HepG2 (cell line): ENCODE results near the gene RHEBL1. TPM values are rescaled to one million over a fixed set of nuclear protein-coding genes. Genes with fewer than 3 reads are reported as not detected.
A peak's percentile ranks its signal among the peaks of the same experiment; 100 is the strongest.

Experiments used
- AGO1 ChIP-seq: fragments of 200-400 bp; formaldehyde crosslinking; IDR thresholded peaks from 2 replicates; pipeline ENCODE4 v1.6.1; 2017; ENCODE audit warnings: mild to moderate bottlenecking, low read depth, low read length, moderate library complexity; ENCODE audit not compliant: poor library complexity, severe bottlenecking
- CEBPG ChIP-seq: IDR thresholded peaks from 2 replicates; pipeline ENCODE4 v1.6.1; 2016
- GATAD1 ChIP-seq: IDR thresholded peaks from 2 replicates; pipeline ENCODE4 v1.6.1; 2016; ENCODE audit warnings: missing genetic modification reagents, missing compliant biosample characterization
- GLI4 ChIP-seq: sonication (generic); formaldehyde crosslinking; IDR thresholded peaks from 2 replicates; pipeline ENCODE4 v1.5.1; 2020; ENCODE audit warnings: missing genetic modification reagents, mild to moderate bottlenecking, moderate library complexity, borderline replicate concordance
- KAT7 ChIP-seq: IDR thresholded peaks from 2 replicates; pipeline ENCODE4 v1.6.1; 2018; ENCODE audit warnings: borderline replicate concordance, missing compliant biosample characterization
- KLF13 ChIP-seq: sonication (generic); formaldehyde crosslinking; IDR thresholded peaks from 2 replicates; pipeline ENCODE4 v1.4.0; 2020; ENCODE audit warnings: mild to moderate bottlenecking, missing genetic modification reagents
- NBN ChIP-seq: fragments of 450-650 bp; conservative IDR thresholded peaks from 2 replicates; pipeline ENCODE4 v1.6.1; 2017
- PHF8 ChIP-seq: sonication (generic); formaldehyde crosslinking; IDR thresholded peaks from 2 replicates; pipeline ENCODE4 v1.5.0; 2020; ENCODE audit warnings: missing genetic modification reagents
- TRIM22 ChIP-seq: fragments of 450-650 bp; IDR thresholded peaks from 2 replicates; pipeline ENCODE4 v1.6.1; 2017
- ZFP90 ChIP-seq: sonication (generic); formaldehyde crosslinking; IDR thresholded peaks from 2 replicates; pipeline ENCODE4 v1.8.0; 2022; ENCODE audit warnings: missing genetic modification reagents, mild to moderate bottlenecking, inconsistent platforms, borderline replicate concordance
- ZNF546 ChIP-seq: sonication (generic); formaldehyde crosslinking; conservative IDR thresholded peaks from 2 replicates; pipeline ENCODE4 v1.8.1; 2023; ENCODE audit warnings: mild to moderate bottlenecking, missing genetic modification reagents
- ZNF672 ChIP-seq: sonication (generic); formaldehyde crosslinking; IDR thresholded peaks from 2 replicates; pipeline ENCODE4 v1.8.1; 2022; ENCODE audit warnings: missing genetic modification reagents
- ZNF720 ChIP-seq: sonication (generic); formaldehyde crosslinking; IDR thresholded peaks from 2 replicates; pipeline ENCODE4 v1.4.0; 2020; ENCODE audit warnings: missing genetic modification reagents
- ZNF816 ChIP-seq: sonication (generic); formaldehyde crosslinking; IDR thresholded peaks from 2 replicates; pipeline ENCODE4 v1.8.0; 2022; ENCODE audit warnings: missing genetic modification reagents, mild to moderate bottlenecking, borderline replicate concordance
- polyA plus RNA-seq, 8 experiments: library from polyadenylated mRNA; depleted of rRNA in 3 of 8; stranded (reverse) in 7 of 8; unstranded in 1 of 8; fragments of >200 nt; fragmentation: Illumina TruSeq in 4 of 8; extraction: Trizol in 4 of 8; gene quantifications; 2 replicates each; pipeline versions ENCODE4 v1.2.1 to v1.2.3, GENCODE V29; 2011 to 2016; ENCODE audit warnings: low read depth in 4 of 8, missing spikeins in 1 of 8, mixed read lengths in 1 of 8; ENCODE audit not compliant: insufficient read depth in 1 of 8
- total RNA-seq, 5 experiments: library from RNA; depleted of rRNA; stranded (reverse); fragments of >200 nt; fragmentation: Illumina TruSeq; extraction: Trizol; gene quantifications; 2 replicates each; pipeline ENCODE4 v1.2.3, GENCODE V29; 2016; ENCODE audit warnings: low read depth in 1 of 5
- TF ChIP-seq, protein P1 (sequence below): sonication (generic); formaldehyde crosslinking; IDR thresholded peaks from 2 replicates; pipeline ENCODE4 v1.4.0; 2020; ENCODE audit warnings: low read depth, missing genetic modification reagents
- TF ChIP-seq, protein P2 (sequence below): sonication (generic); formaldehyde crosslinking; IDR thresholded peaks from 2 replicates; pipeline ENCODE4 v1.4.0; 2020; ENCODE audit warnings: missing genetic modification reagents
- TF ChIP-seq, protein P3 (sequence below): sonication (generic); formaldehyde crosslinking; IDR thresholded peaks from 2 replicates; pipeline ENCODE4 v1.4.0; 2020; ENCODE audit warnings: mild to moderate bottlenecking, missing genetic modification reagents

The RHEBL1 gene
- total and polyA plus RNA-seq, 2 of the 13 experiments (the other 11 are each of a cell fraction or from before 2014, with no cell fraction given) = 1.4 to 2.5 TPM

- TF ChIP-seq, protein P1, sequence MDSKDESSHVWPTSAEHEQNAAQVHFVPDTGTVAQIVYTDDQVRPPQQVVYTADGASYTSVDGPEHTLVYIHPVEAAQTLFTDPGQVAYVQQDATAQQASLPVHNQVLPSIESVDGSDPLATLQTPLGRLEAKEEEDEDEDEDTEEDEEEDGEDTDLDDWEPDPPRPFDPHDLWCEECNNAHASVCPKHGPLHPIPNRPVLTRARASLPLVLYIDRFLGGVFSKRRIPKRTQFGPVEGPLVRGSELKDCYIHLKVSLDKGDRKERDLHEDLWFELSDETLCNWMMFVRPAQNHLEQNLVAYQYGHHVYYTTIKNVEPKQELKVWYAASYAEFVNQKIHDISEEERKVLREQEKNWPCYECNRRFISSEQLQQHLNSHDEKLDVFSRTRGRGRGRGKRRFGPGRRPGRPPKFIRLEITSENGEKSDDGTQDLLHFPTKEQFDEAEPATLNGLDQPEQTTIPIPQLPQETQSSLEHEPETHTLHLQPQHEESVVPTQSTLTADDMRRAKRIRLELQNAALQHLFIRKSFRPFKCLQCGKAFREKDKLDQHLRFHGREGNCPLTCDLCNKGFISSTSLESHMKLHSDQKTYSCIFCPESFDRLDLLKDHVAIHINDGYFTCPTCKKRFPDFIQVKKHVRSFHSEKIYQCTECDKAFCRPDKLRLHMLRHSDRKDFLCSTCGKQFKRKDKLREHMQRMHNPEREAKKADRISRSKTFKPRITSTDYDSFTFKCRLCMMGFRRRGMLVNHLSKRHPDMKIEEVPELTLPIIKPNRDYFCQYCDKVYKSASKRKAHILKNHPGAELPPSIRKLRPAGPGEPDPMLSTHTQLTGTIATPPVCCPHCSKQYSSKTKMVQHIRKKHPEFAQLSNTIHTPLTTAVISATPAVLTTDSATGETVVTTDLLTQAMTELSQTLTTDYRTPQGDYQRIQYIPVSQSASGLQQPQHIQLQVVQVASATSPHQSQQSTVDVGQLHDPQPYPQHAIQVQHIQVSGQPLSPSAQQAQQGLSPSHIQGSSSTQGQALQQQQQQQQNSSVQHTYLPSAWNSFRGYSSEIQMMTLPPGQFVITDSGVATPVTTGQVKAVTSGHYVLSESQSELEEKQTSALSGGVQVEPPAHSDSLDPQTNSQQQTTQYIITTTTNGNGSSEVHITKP (CRISPR knock-in tag) = no peak
- TF ChIP-seq CEBPG (CRISPR knock-in tag) (no peak), ZNF672 (CRISPR knock-in tag) (no peak), KLF13 (CRISPR knock-in tag) (no peak), NBN (no peak), GLI4 (CRISPR knock-in tag) (no peak), PHF8 (CRISPR knock-in tag) (peak; percentile 76), ZFP90 (CRISPR knock-in tag) (peak; percentile 72; the same call in 1 of the 2 replicates), ZNF720 (CRISPR knock-in tag) (no peak), AGO1 (no peak), ZNF546 (no peak), ZNF816 (CRISPR knock-in tag) (no peak), KAT7 (no peak), TRIM22 (no peak), GATAD1 (CRISPR knock-in tag) (peak; percentile 47; the same call in 1 of the 2 replicates)
- TF ChIP-seq, protein P2, sequence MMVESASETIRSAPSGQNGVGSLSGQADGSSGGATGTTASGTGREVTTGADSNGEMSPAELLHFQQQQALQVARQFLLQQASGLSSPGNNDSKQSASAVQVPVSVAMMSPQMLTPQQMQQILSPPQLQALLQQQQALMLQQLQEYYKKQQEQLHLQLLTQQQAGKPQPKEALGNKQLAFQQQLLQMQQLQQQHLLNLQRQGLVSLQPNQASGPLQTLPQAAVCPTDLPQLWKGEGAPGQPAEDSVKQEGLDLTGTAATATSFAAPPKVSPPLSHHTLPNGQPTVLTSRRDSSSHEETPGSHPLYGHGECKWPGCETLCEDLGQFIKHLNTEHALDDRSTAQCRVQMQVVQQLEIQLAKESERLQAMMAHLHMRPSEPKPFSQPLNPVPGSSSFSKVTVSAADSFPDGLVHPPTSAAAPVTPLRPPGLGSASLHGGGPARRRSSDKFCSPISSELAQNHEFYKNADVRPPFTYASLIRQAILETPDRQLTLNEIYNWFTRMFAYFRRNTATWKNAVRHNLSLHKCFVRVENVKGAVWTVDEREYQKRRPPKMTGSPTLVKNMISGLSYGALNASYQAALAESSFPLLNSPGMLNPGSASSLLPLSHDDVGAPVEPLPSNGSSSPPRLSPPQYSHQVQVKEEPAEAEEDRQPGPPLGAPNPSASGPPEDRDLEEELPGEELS = peak; percentile 23; the same call in 1 of the 2 replicates
- TF ChIP-seq, protein P3, sequence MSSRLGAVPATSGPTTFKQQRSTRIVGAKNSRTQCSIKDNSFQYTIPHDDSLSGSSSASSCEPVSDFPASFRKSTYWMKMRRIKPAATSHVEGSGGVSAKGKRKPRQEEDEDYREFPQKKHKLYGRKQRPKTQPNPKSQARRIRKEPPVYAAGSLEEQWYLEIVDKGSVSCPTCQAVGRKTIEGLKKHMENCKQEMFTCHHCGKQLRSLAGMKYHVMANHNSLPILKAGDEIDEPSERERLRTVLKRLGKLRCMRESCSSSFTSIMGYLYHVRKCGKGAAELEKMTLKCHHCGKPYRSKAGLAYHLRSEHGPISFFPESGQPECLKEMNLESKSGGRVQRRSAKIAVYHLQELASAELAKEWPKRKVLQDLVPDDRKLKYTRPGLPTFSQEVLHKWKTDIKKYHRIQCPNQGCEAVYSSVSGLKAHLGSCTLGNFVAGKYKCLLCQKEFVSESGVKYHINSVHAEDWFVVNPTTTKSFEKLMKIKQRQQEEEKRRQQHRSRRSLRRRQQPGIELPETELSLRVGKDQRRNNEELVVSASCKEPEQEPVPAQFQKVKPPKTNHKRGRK (CRISPR knock-in tag) = no peak
Measured at GRCh38 chr12:49110464-49111155, 40.8 kb upstream of the RHEBL1 start, which contains the start of gene LMBR1L (continued).
